ENCODE results near the gene SLC11A2.

The SLC11A2 gene

GRCh38 chr12:50991291-50991690 lies 34.9 kb downstream of the SLC11A2 start:
- TF ChIP-seq, protein P1, sequence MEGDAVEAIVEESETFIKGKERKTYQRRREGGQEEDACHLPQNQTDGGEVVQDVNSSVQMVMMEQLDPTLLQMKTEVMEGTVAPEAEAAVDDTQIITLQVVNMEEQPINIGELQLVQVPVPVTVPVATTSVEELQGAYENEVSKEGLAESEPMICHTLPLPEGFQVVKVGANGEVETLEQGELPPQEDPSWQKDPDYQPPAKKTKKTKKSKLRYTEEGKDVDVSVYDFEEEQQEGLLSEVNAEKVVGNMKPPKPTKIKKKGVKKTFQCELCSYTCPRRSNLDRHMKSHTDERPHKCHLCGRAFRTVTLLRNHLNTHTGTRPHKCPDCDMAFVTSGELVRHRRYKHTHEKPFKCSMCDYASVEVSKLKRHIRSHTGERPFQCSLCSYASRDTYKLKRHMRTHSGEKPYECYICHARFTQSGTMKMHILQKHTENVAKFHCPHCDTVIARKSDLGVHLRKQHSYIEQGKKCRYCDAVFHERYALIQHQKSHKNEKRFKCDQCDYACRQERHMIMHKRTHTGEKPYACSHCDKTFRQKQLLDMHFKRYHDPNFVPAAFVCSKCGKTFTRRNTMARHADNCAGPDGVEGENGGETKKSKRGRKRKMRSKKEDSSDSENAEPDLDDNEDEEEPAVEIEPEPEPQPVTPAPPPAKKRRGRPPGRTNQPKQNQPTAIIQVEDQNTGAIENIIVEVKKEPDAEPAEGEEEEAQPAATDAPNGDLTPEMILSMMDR (IDR thresholded peaks at IDR 0.05; ENCODE audit: low read depth, low read length, poor library complexity, severe bottlenecking) = no peak
- TF ChIP-seq EZH2phosphoT487 (IDR thresholded peaks at IDR 0.05; ENCODE audit: borderline replicate concordance, low read length) = no peak
- no peaks in the 10 kb centered on the region for H3K27me3 ChIP-seq (ENCODE audit: control insufficient read depth, low read length)
- H3K4me1 ChIP-seq (ENCODE audit: control insufficient read depth, low read length) = no peaks in the 10 kb centered on the region
- no peak overlapping the region for H3K4me3 ChIP-seq (ENCODE audit: low read length)
- H3K9me2 ChIP-seq (replicated peaks; ENCODE audit: control insufficient read depth, low read length) = no peaks in the 10 kb centered on the region
- no peak overlapping the region for H3K27ac ChIP-seq (ENCODE audit: low read depth, low read length)
- peaks cover 61% of the 10 kb centered on the region for H3K36me3 ChIP-seq (ENCODE audit: control insufficient read depth, low read length)
- H3K4me2 ChIP-seq (ENCODE audit: low read length) = no peak overlapping the region
- no peaks in the 10 kb centered on the region for H3K79me2 ChIP-seq (ENCODE audit: control insufficient read depth, low read length)
- peaks cover 4% of the 10 kb centered on the region; the same call in 1 of the 2 replicates for H3F3A ChIP-seq (ENCODE audit: control insufficient read depth, insufficient read depth)
- H4K20me1 ChIP-seq (ENCODE audit: control insufficient read depth, insufficient read depth, low read depth, low read length) = no peaks in the 10 kb centered on the region
- no peaks in the 10 kb centered on the region for H3K9me3 ChIP-seq (ENCODE audit: control insufficient read depth, insufficient read depth, low read length)

- H3K4me2 ChIP-seq (ENCODE audit: low read length) = no peak overlapping the region
- H3F3A ChIP-seq (ENCODE audit: control insufficient read depth, insufficient read depth) = peaks cover 4% of the 10 kb centered on the region; the same call in 1 of the 2 replicates
- H3K9me2 ChIP-seq (replicated peaks; ENCODE audit: control insufficient read depth, low read length) = no peaks in the 10 kb centered on the region
- H3K4me1 ChIP-seq (ENCODE audit: control insufficient read depth, low read length) = no peaks in the 10 kb centered on the region
- no peak overlapping the region for H3K27ac ChIP-seq (ENCODE audit: low read depth, low read length)
- no peaks in the 10 kb centered on the region for H3K9me3 ChIP-seq (ENCODE audit: control insufficient read depth, insufficient read depth, low read length)
- H3K27me3 ChIP-seq (ENCODE audit: control insufficient read depth, low read length) = no peaks in the 10 kb centered on the region
- peaks cover 60% of the 10 kb centered on the region for H3K36me3 ChIP-seq (ENCODE audit: control insufficient read depth, low read length)
- H3K79me2 ChIP-seq (ENCODE audit: control insufficient read depth, low read length) = no peaks in the 10 kb centered on the region
- no peak overlapping the region for H3K4me3 ChIP-seq (ENCODE audit: low read length)
- H4K20me1 ChIP-seq (ENCODE audit: control insufficient read depth, insufficient read depth, low read depth, low read length) = no peaks in the 10 kb centered on the region
- TF ChIP-seq, protein P1 (IDR thresholded peaks at IDR 0.05; ENCODE audit: low read depth, low read length, poor library complexity, severe bottlenecking) = no peak
- TF ChIP-seq EZH2phosphoT487 (IDR thresholded peaks at IDR 0.05; ENCODE audit: borderline replicate concordance, low read length) = no peak
Measured at GRCh38 chr12:50990791-50991190, 35.4 kb downstream of the SLC11A2 start.

GRCh38 chr12:50990147-50990727 lies 35.9 kb downstream of the SLC11A2 start:
- Histone ChIP-seq H4K20me1 (ENCODE audit: control insufficient read depth, insufficient read depth, low read depth, low read length) (no peaks in the 10 kb centered on the region), H3K9me3 (ENCODE audit: control insufficient read depth, insufficient read depth, low read length) (no peaks in the 10 kb centered on the region), H3K4me3 (ENCODE audit: low read length) (no peak overlapping the region), H3K9me2 (replicated peaks; ENCODE audit: control insufficient read depth, low read length) (no peaks in the 10 kb centered on the region), H3K4me1 (ENCODE audit: control insufficient read depth, low read length) (no peaks in the 10 kb centered on the region), H3K36me3 (ENCODE audit: control insufficient read depth, low read length) (peaks cover 54% of the 10 kb centered on the region), H3K79me2 (ENCODE audit: control insufficient read depth, low read length) (no peaks in the 10 kb centered on the region), H3F3A (ENCODE audit: control insufficient read depth, insufficient read depth) (peaks cover 4% of the 10 kb centered on the region; the same call in 1 of the 2 replicates), H3K27ac (ENCODE audit: low read depth, low read length) (no peak overlapping the region), H3K4me2 (ENCODE audit: low read length) (no peak overlapping the region), H3K27me3 (ENCODE audit: control insufficient read depth, low read length) (no peaks in the 10 kb centered on the region)
- TF ChIP-seq EZH2phosphoT487 (IDR thresholded peaks at IDR 0.05; ENCODE audit: borderline replicate concordance, low read length) = no peak
- TF ChIP-seq, protein P1 (IDR thresholded peaks at IDR 0.05; ENCODE audit: low read depth, low read length, poor library complexity, severe bottlenecking) = no peak
